GM10266 (cell line): ENCODE results near the gene PLEKHD1.
"Not testable (repeated sequence)": the region's sequence is repeated elsewhere in the genome, so short reads cannot be mapped to it uniquely, and the experiment has no call there.

ENCODE experiments used
- DNase-seq: peaks from one replicate; pipeline ENCODE4 v3.0.0; 2012; ENCODE audit errors: extremely low spot score
- CTCF ChIP-seq: IDR thresholded peaks from 2 replicates; pipeline ENCODE4 v1.5.1; 2012; ENCODE audit warnings: mild to moderate bottlenecking, low read depth; ENCODE audit not compliant: control insufficient read depth, insufficient read depth; ENCODE audit errors: missing control alignments

PLEKHD1 gene

GRCh38 chr14:69491193-69491592 is 6.7 kb downstream of the PLEKHD1 start:
- no peak for DNase-seq
- TF ChIP-seq CTCF = no peak

- TF ChIP-seq CTCF = no peak
- no peak for DNase-seq
Measured at GRCh38 chr14:69493038-69493437, 8.5 kb downstream of the PLEKHD1 start.

GRCh38 chr14:69493791-69494190 is 9.3 kb downstream of the PLEKHD1 start:
- no peak for TF ChIP-seq CTCF
- DNase-seq = no peak

GRCh38 chr14:69495341-69495921 is 10.9 kb downstream of the PLEKHD1 start:
- DNase-seq = no peak
- no peak for TF ChIP-seq CTCF

GRCh38 chr14:69497866-69498265 is 13.3 kb downstream of the PLEKHD1 start:
- DNase-seq = not testable (repeated sequence)

- not testable (repeated sequence) for DNase-seq
Measured at GRCh38 chr14:69498286-69498685, 13.8 kb downstream of the PLEKHD1 start.

GRCh38 chr14:69499436-69499835 is 14.9 kb downstream of the PLEKHD1 start:
- no peak for TF ChIP-seq CTCF
- DNase-seq = no peak

- no peak for TF ChIP-seq CTCF
- DNase-seq = no peak
Measured at GRCh38 chr14:69500096-69500495, 15.6 kb downstream of the PLEKHD1 start.

GRCh38 chr14:69500736-69501135 is 16.2 kb downstream of the PLEKHD1 start:
- TF ChIP-seq CTCF = no peak

More at GRCh38 chr14:69500736-69501135, 16.2 kb downstream of the PLEKHD1 start:
- no peak for DNase-seq
